HCT116 (cell line): Measurements from ENCODE around the gene RANBP17. TPM values are rescaled to one million over a fixed set of nuclear protein-coding genes. Genes with fewer than 3 reads are reported as not detected.

Source experiments
- ATAC-seq: fragments of 200-7000 bp; cut with Tn5 transposase; 2 replicates; pipeline ENCODE4 v1.9.1; 2020; ENCODE audit warnings: mild to moderate bottlenecking, moderate library complexity
- BruUV-seq: library from RNA; stranded (reverse); fragments of 400-500 nt; replicated peaks from 2 replicates; lab custom pipeline; 2021; lab: Mats Ljungman, UMichigan
- CTCF ChIA-PET: fragments of 300-600 bp; sonication (Branson Sonifier 250); formaldehyde crosslinking; loops from one replicate; lab custom pipeline; 2021; ENCODE audit warnings: antibody characterized with exemption; lab: Charles Lee
- POLR2A ChIA-PET: fragments of 300-600, 350-600 bp; sonication (Branson Sonifier 250); formaldehyde crosslinking; loops from one replicate; lab custom pipeline; 2021; ENCODE audit warnings: antibody characterized with exemption; lab: Charles Lee
- RAD21 ChIA-PET, 2 experiments: fragments of 300-600 bp; sonication (Branson Sonifier 250); formaldehyde crosslinking; loops; one replicate each; lab custom pipeline; 2023; ENCODE audit warnings: low total read pairs in 2 of 2; ENCODE audit not compliant: uncharacterized antibody in 2 of 2, unreplicated experiment in 2 of 2, low non-redundant PET in 1 of 2; lab: Charles Lee
- DNase-seq: peaks from one replicate; pipeline ENCODE4 v3.0.0-alpha.2; 2010; ENCODE audit warnings: low read depth, low spot score
- H2AFZ ChIP-seq: fragments of 200-600 bp; shearing (Covaris generic), sonication (generic); 2 replicates; pipeline ENCODE4 v1.6.1; 2017; ENCODE audit warnings: low read depth, mixed run types, mixed read lengths, antibody characterized with exemption, low read length; ENCODE audit not compliant: poor library complexity, severe bottlenecking
- H3K27ac ChIP-seq: 2 replicates; pipeline ENCODE4 v1.5.1; 2012; ENCODE audit warnings: low read depth, low read length
- H3K27me3 ChIP-seq: fragments of 200-600 bp; sonication (generic); 2 replicates; pipeline ENCODE4 v1.6.1; 2016; ENCODE audit warnings: mixed run types, low read length, mixed read lengths; ENCODE audit not compliant: insufficient read depth
- H3K36me3 ChIP-seq, 2 experiments: fragments of 200-500 bp in 1 of 2; fragments of 200-600 bp in 1 of 2; sonication (Bioruptor generic) in 1 of 2; sonication (generic) in 1 of 2; 2 replicates each; pipeline versions ENCODE4 v1.5.1 to v1.6.1; 2014 to 2016; ENCODE audit warnings: low read length in 2 of 2, inconsistent platforms in 1 of 2, mixed read lengths in 1 of 2, mixed run types in 1 of 2; ENCODE audit not compliant: insufficient read depth in 2 of 2, control insufficient read depth in 1 of 2
- H3K4me1 ChIP-seq, 2 experiments: fragments of 200-600 bp in 1 of 2; sonication (generic) in 1 of 2; 2 replicates each; pipeline versions ENCODE4 v1.5.1 to v1.6.1; 2012 to 2017; ENCODE audit warnings: low read length in 2 of 2, inconsistent platforms in 1 of 2, mild to moderate bottlenecking in 1 of 2, mixed read lengths in 1 of 2, mixed run types in 1 of 2, moderate library complexity in 1 of 2; ENCODE audit not compliant: insufficient read depth in 2 of 2, control insufficient read depth in 1 of 2
- H3K4me2 ChIP-seq: fragments of 200-600 bp; sonication (generic); 2 replicates; pipeline ENCODE4 v1.6.1; 2017; ENCODE audit warnings: mixed run types, low read length, mixed read lengths
- H3K4me3 ChIP-seq, 2 experiments: fragments of 200-600 bp in 1 of 2; sonication (generic) in 1 of 2; replicated peaks in 1 of 2; 2 replicates each; pipeline ENCODE4 v1.5.1; 2011 to 2016; ENCODE audit warnings: low read length in 2 of 2, control low read depth in 1 of 2, low read depth in 1 of 2, mild to moderate bottlenecking in 1 of 2, mixed read lengths in 1 of 2, mixed run types in 1 of 2
- H3K79me2 ChIP-seq: fragments of 200-600 bp; sonication (generic); 2 replicates; pipeline ENCODE4 v1.6.1; 2017; ENCODE audit warnings: mild to moderate bottlenecking, mixed run types, low read length, moderate library complexity, mixed read lengths; ENCODE audit not compliant: insufficient read depth
- H3K9ac ChIP-seq: fragments of 200-600 bp; sonication (generic); 2 replicates; pipeline ENCODE4 v1.6.1; 2016; ENCODE audit warnings: low read length, mixed read lengths
- H3K9me2 ChIP-seq: fragments of 200-600 bp; sonication (generic), shearing (Covaris generic); 2 replicates; pipeline ENCODE4 v1.6.1; 2017; ENCODE audit warnings: mixed run types, mild to moderate bottlenecking, moderate library complexity; ENCODE audit not compliant: insufficient read depth
- H3K9me3 ChIP-seq, 2 experiments: fragments of 200-500 bp in 1 of 2; fragments of 200-600 bp in 1 of 2; sonication (Bioruptor generic) in 1 of 2; sonication (generic) in 1 of 2; 2 replicates each; pipeline ENCODE4 v1.6.1; 2014 to 2017; ENCODE audit warnings: low read length in 2 of 2, mixed read lengths in 2 of 2, inconsistent platforms in 1 of 2, low read depth in 1 of 2, mild to moderate bottlenecking in 1 of 2, mixed run types in 1 of 2, moderate library complexity in 1 of 2; ENCODE audit not compliant: control insufficient read depth in 1 of 2, insufficient read depth in 1 of 2
- H4K20me1 ChIP-seq: fragments of 200-600 bp; sonication (generic), shearing (Covaris generic); 2 replicates; pipeline ENCODE4 v1.6.1; 2017; ENCODE audit warnings: mixed run types, mild to moderate bottlenecking, moderate library complexity; ENCODE audit not compliant: insufficient read depth
- CBX3 ChIP-seq: IDR thresholded peaks from 2 replicates; pipeline ENCODE4 v1.6.1; 2012; ENCODE audit warnings: low read depth
- EGR1 ChIP-seq: IDR thresholded peaks from 2 replicates; pipeline ENCODE4 v1.6.1; 2012; ENCODE audit warnings: low read depth
- ELF1 ChIP-seq: IDR thresholded peaks from 2 replicates; pipeline ENCODE4 v1.6.1; 2012; ENCODE audit warnings: low read depth, borderline replicate concordance
- EZH2 ChIP-seq: fragments of 200-600 bp; sonication (generic); IDR thresholded peaks from 2 replicates; pipeline ENCODE4 v1.6.1; 2017; ENCODE audit warnings: antibody characterized with exemption, mixed run types
- EZH2phosphoT487 ChIP-seq: fragments of 200-600 bp; IDR thresholded peaks from 2 replicates; pipeline ENCODE4 v1.6.1; 2018; ENCODE audit warnings: antibody characterized with exemption, borderline replicate concordance
- FOSL1 ChIP-seq: IDR thresholded peaks from 2 replicates; pipeline ENCODE4 v1.6.1; 2012; ENCODE audit warnings: low read depth
- POLR2A ChIP-seq: IDR thresholded peaks from 2 replicates; pipeline ENCODE4 v1.7.0; 2011; ENCODE audit warnings: borderline replicate concordance; ENCODE audit not compliant: insufficient read depth, insufficient read length; ENCODE audit errors: extremely low read depth
- POLR2AphosphoS5 ChIP-seq: IDR thresholded peaks from 2 replicates; pipeline ENCODE4 v1.6.1; 2011; ENCODE audit warnings: mild to moderate bottlenecking, low read depth, low read length, moderate library complexity
- RAD21 ChIP-seq: IDR thresholded peaks from 2 replicates; pipeline ENCODE4 v1.6.1; 2012; ENCODE audit warnings: low read depth, mild to moderate bottlenecking
- SIN3A ChIP-seq: IDR thresholded peaks from 2 replicates; pipeline ENCODE4 v1.6.1; 2012; ENCODE audit warnings: low read depth
- SP1 ChIP-seq: IDR thresholded peaks from 2 replicates; pipeline ENCODE4 v1.6.1; 2012; ENCODE audit warnings: low read depth
- TCF7L2 ChIP-seq: IDR thresholded peaks from 2 replicates; pipeline ENCODE4 v1.7.0; 2011; ENCODE audit warnings: borderline replicate concordance, inconsistent platforms; ENCODE audit not compliant: insufficient read depth, insufficient read length; ENCODE audit errors: extremely low read depth
- YY1 ChIP-seq: IDR thresholded peaks from 2 replicates; pipeline ENCODE4 v1.6.1; 2011; ENCODE audit warnings: low read length, low read depth, moderate library complexity, mild to moderate bottlenecking; ENCODE audit not compliant: insufficient replicate concordance; ENCODE audit errors: extremely low read depth
- ZFX ChIP-seq: fragments of 450-650 bp; IDR thresholded peaks from 2 replicates; pipeline ENCODE4 v1.6.1; 2017
- ZNF274 ChIP-seq: fragments of 200-500 bp; sonication (Bioruptor generic); IDR thresholded peaks from 2 replicates; pipeline ENCODE4 v1.6.1; 2014; ENCODE audit warnings: mild to moderate bottlenecking, low read depth, low read length, inconsistent platforms
- intact Hi-C: fragments of 100-400 bp; cut with micrococcal nuclease; formaldehyde crosslinking; loops from 2 replicates; pipeline ENCODE4 v1.10.0; 2022
- total RNA-seq: library from RNA; stranded (reverse); gene quantifications from one replicate; pipeline ENCODE4 v1.2.1, GENCODE V29; 2021; ENCODE audit not compliant: unreplicated experiment
- TF ChIP-seq, protein P1 (sequence below), 3 experiments: fragments of 200-600 bp in 1 of 3; sonication (generic) in 1 of 3; IDR thresholded peaks in 2 of 3; conservative IDR thresholded peaks in 1 of 3; 2 replicates each; pipeline ENCODE4 v1.5.1; 2012 to 2017; ENCODE audit warnings: low read depth in 2 of 3, low read length in 2 of 3, antibody characterized with exemption in 1 of 3, borderline replicate concordance in 1 of 3, control low read depth in 1 of 3, mild to moderate bottlenecking in 1 of 3, mixed read lengths in 1 of 3, mixed run types in 1 of 3, moderate library complexity in 1 of 3; ENCODE audit not compliant: insufficient read depth in 1 of 3
- TF ChIP-seq, protein P2 (sequence below): IDR thresholded peaks from 2 replicates; pipeline ENCODE4 v1.6.1; 2012; ENCODE audit warnings: low read depth
- TF ChIP-seq, protein P3 (sequence below): IDR thresholded peaks from 2 replicates; pipeline ENCODE4 v1.6.1; 2011; ENCODE audit warnings: mild to moderate bottlenecking, low read length, moderate library complexity; ENCODE audit not compliant: insufficient replicate concordance; ENCODE audit errors: extremely low read depth
- TF ChIP-seq, protein P4 (sequence below): IDR thresholded peaks from 2 replicates; pipeline ENCODE4 v1.6.1; 2012
- TF ChIP-seq, protein P5 (sequence below): IDR thresholded peaks from 2 replicates; pipeline ENCODE4 v1.6.1; 2012

Gene RANBP17
- total RNA-seq, 1 experiment from 2014 or later = 18.2 TPM

DNA sequence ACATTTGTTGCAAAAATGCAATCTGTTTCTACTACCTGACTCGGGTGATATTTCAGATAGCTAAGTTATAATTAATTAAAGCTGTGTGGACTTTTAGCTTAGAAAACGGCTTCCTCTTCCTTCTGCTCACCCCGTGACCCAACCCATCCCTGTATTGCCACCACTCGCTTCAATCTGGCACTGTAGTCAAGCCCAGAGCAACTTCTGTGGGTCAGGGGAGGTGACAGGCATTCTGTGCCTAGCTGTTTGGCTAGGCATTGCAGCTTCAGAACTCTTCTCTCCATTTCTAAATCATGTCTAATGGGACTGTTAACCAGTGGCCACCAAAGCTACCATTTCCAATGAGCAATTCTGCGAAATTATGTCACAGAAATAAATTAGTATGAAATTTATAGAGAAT, 267.5 kb downstream of the RANBP17 start:
- Histone ChIP-seq H3K9ac (no peak overlapping the region), H3K4me1 (no peaks in the 10 kb centered on the region), H3K27me3 (no peaks in the 10 kb centered on the region), H3K9me2 (no peaks in the 10 kb centered on the region), H3K36me3 (no peaks in the 10 kb centered on the region), H2AFZ (no peak overlapping the region), H3K9me3 (no peaks in the 10 kb centered on the region), H3K4me2 (no peak overlapping the region), H3K79me2 (no peaks in the 10 kb centered on the region), H3K4me3 (no peak overlapping the region), H4K20me1 (no peaks in the 10 kb centered on the region), H3K27ac (no peak overlapping the region)
- ChIA-PET POLR2A (no interaction called here), RAD21 (no interaction called here), CTCF (no interaction called here)
- DNase-seq (no peak), ATAC-seq (0 out of 2 replicates have a peak, but pooled peaks have one; percentile 34)
- intact Hi-C loops = no loop called here
- BruUV-seq = no TSS peak
- no peak for TF ChIP-seq POLR2AphosphoS5
- TF ChIP-seq ZNF274 = no peak
- TF ChIP-seq, protein P1, sequence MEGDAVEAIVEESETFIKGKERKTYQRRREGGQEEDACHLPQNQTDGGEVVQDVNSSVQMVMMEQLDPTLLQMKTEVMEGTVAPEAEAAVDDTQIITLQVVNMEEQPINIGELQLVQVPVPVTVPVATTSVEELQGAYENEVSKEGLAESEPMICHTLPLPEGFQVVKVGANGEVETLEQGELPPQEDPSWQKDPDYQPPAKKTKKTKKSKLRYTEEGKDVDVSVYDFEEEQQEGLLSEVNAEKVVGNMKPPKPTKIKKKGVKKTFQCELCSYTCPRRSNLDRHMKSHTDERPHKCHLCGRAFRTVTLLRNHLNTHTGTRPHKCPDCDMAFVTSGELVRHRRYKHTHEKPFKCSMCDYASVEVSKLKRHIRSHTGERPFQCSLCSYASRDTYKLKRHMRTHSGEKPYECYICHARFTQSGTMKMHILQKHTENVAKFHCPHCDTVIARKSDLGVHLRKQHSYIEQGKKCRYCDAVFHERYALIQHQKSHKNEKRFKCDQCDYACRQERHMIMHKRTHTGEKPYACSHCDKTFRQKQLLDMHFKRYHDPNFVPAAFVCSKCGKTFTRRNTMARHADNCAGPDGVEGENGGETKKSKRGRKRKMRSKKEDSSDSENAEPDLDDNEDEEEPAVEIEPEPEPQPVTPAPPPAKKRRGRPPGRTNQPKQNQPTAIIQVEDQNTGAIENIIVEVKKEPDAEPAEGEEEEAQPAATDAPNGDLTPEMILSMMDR (IDR thresholded peaks at IDR 0.05 in 2 of 3, conservative IDR thresholded peaks at IDR 0.05 in 1 of 3; ENCODE audit: borderline replicate concordance in 1 of 3, insufficient read depth in 1 of 3, low read depth in 2 of 3, low read length in 2 of 3) = no peak
- no peak for TF ChIP-seq EGR1
- no peak for TF ChIP-seq RAD21
- TF ChIP-seq SIN3A = no peak
- TF ChIP-seq, protein P2, sequence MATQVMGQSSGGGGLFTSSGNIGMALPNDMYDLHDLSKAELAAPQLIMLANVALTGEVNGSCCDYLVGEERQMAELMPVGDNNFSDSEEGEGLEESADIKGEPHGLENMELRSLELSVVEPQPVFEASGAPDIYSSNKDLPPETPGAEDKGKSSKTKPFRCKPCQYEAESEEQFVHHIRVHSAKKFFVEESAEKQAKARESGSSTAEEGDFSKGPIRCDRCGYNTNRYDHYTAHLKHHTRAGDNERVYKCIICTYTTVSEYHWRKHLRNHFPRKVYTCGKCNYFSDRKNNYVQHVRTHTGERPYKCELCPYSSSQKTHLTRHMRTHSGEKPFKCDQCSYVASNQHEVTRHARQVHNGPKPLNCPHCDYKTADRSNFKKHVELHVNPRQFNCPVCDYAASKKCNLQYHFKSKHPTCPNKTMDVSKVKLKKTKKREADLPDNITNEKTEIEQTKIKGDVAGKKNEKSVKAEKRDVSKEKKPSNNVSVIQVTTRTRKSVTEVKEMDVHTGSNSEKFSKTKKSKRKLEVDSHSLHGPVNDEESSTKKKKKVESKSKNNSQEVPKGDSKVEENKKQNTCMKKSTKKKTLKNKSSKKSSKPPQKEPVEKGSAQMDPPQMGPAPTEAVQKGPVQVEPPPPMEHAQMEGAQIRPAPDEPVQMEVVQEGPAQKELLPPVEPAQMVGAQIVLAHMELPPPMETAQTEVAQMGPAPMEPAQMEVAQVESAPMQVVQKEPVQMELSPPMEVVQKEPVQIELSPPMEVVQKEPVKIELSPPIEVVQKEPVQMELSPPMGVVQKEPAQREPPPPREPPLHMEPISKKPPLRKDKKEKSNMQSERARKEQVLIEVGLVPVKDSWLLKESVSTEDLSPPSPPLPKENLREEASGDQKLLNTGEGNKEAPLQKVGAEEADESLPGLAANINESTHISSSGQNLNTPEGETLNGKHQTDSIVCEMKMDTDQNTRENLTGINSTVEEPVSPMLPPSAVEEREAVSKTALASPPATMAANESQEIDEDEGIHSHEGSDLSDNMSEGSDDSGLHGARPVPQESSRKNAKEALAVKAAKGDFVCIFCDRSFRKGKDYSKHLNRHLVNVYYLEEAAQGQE = no peak
- TF ChIP-seq SP1 = no peak
- TF ChIP-seq EZH2 = no peak
- TF ChIP-seq CBX3 = no peak
- no peak for TF ChIP-seq POLR2A
- no peak for TF ChIP-seq ZFX
- TF ChIP-seq FOSL1 = no peak
- TF ChIP-seq, protein P3, sequence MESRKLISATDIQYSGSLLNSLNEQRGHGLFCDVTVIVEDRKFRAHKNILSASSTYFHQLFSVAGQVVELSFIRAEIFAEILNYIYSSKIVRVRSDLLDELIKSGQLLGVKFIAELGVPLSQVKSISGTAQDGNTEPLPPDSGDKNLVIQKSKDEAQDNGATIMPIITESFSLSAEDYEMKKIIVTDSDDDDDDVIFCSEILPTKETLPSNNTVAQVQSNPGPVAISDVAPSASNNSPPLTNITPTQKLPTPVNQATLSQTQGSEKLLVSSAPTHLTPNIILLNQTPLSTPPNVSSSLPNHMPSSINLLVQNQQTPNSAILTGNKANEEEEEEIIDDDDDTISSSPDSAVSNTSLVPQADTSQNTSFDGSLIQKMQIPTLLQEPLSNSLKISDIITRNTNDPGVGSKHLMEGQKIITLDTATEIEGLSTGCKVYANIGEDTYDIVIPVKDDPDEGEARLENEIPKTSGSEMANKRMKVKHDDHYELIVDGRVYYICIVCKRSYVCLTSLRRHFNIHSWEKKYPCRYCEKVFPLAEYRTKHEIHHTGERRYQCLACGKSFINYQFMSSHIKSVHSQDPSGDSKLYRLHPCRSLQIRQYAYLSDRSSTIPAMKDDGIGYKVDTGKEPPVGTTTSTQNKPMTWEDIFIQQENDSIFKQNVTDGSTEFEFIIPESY = no peak
- no peak for TF ChIP-seq ELF1
- TF ChIP-seq, protein P4, sequence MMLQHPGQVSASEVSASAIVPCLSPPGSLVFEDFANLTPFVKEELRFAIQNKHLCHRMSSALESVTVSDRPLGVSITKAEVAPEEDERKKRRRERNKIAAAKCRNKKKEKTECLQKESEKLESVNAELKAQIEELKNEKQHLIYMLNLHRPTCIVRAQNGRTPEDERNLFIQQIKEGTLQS = no peak
- TF ChIP-seq YY1 = no peak
- TF ChIP-seq TCF7L2 = no peak
- TF ChIP-seq, protein P5, sequence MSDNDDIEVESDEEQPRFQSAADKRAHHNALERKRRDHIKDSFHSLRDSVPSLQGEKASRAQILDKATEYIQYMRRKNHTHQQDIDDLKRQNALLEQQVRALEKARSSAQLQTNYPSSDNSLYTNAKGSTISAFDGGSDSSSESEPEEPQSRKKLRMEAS = no peak
- no peak for TF ChIP-seq EZH2phosphoT487
- TF ChIP-seq, all 23 proteins: peak for 0
